Stimulated activated CD8-positive, alpha-beta memory T cell treated with anti-CD3 and anti-CD28 coated beads, Interleukin-4, amount 100 ng/mL, for 1 hour (primary cell): ENCODE data around the gene GGA2.

Experiments
- DNase-seq, 2 donors: peaks; one replicate each; pipeline ENCODE4 v3.0.0-alpha.2; 2020; ENCODE audit warnings: low read depth in 2 of 2, low spot score in 1 of 2

The GGA2 gene

GRCh38 chr16:23423496-23424049 is 86.7 kb downstream of the GGA2 start:
- no peak for DNase-seq

GRCh38 chr16:23420011-23420410 is 90.3 kb downstream of the GGA2 start:
- DNase-seq = no peak

DNA sequence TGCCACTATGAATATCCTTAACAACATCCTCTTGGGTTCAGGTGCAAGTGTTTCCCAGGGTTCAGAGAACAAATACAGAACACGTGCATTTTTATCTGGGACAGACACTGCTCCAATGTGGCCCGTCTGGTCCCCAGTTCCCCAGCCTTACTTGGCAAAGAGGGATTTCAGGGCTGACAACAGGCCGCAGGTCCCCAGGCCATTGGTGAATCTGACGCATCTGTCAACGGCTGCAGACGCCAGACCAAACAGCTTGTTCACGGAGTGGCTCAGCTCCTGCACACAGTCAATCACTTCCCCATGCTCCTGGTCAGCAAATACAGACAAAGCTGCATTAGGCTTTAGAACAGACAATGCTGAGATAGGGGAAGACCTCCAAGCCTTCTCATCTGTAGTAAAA is 93.5 kb downstream of the GGA2 start:
- no peak for DNase-seq

- no peak for DNase-seq
These were observed 95.6 kb downstream of the GGA2 start for GRCh38 chr16:23414731-23415130.
